DMS 273 (cell line): Measurements from ENCODE around the gene FAM229B.

Experiments used
- DNase-seq: peaks from one replicate; lab custom pipeline; 2025; ENCODE audit not compliant: unreplicated experiment; lab: John Stamatoyannopoulos, UW

Gene FAM229B

DNA sequence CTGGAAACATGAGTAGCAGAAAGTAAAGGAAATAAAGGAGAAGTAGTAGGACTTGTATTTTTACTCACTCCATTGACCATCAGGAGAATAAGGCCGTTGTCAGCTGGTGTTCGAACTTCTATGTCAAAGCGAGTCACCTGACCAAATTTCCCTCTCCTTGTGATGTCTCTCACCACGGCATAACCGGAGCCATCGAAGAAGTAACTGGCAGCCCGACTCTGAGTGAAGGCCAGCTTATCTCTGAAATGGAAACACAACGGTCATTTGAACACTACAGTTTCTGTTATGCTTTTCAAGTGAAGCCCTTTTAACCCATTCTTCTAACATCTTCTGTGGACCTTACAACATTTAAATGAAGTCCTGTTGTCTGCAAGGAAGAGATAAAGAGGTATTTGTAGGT lies 51.7 kb downstream of the FAM229B start:
- no peak for DNase-seq

DNA sequence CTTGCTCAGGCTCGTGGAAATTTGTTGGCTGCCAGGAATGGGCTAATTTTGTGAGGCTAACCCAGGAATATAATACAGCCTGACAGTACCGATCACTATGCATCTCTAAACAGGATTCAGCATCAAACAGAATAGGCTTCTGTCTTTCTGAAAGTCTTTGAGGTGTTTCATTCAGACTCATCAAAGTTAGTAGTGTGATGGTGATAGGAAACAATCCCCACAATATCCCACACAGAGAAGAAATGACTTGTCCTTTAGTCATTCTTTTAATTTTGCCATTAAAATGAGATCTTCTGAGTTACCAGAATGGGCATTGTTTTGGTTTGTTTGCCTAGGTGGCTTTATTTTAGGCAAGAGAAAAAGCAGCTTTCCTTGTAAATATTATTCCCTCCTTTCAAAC lies 54.3 kb downstream of the FAM229B start:
- DNase-seq: no peak

DNA sequence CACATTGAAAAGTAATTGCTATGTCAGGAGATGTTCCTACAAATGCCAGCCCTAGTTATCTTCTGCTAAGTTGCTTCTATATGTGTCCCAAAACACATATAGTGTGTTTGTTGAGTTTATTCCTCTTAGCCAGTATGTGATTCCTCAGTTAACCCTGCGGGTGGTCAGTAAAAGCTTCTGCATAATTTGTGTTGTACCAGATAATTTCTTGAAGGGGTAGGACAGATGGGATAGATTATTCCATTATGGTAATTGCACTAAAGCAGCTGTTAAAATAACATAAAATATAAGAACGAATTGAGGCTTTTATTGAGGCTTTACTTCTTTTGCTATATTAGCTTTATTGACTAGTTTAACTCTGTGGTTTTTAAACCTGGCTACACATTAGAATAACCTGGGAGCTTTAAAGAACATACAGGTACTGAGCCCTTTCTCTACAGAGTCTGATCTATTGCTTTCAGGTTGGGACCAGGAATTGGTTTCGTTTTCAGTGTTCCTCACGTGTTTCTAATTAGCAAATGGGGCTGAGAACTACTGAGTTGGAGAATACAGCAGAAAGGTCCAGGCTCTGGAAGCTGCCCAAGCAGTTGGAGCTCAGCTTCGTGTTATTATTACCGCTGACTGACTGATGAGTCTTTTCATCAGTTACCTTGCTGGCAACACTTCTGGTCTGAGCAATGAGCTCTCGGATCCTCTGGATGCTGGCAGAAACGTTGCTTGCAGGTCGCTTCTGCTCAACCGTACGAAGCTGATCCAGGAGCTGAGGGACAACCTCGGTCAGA lies 56.9 kb downstream of the FAM229B start:
- DNase-seq: peak; percentile 93

GRCh38 chr6:112145080-112145573 lies 57.7 kb downstream of the FAM229B start:
- DNase-seq: peak; percentile 75

DNA sequence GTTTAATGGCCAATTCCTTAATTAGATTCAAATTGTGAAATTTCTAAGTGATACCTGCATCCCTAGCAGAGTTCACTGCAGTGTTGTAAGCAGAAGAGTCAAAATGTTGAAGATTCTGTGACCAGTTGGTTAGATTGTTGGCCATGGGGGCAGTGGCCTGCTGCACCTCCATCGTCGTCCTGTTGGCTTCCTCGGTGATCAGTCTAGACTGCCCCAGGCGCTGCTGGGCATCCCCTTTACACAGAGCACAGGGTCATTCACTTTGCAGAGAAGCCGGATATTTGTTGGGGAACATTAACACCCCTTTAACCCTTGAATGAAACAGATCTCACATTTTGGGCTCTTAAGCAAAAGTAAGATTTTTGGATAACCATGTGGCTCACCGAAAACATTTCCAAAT lies 60.7 kb downstream of the FAM229B start:
- no peak for DNase-seq

DNA sequence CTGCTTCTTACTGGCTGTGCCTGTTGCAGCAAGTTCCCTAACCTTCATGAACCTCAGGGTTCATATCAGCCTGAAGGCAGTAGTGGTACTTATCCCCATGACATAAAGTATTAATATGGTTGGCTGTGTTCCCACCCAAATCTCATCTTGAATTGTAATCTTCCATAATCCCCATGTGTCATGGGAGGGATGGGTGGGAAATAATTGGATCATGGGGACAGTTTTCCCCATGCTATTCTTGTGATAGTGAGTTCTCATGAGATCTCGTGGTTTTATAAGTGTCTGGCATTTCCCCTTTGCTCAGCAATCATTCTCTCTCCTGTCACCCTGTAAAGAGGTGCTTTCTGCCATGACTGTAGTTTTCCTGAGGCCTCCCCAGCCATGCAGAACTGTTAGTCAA lies 61.8 kb downstream of the FAM229B start:
- no peak for DNase-seq

- DNase-seq: no peak
Observed at GRCh38 chr6:112149719-112150263, 62.4 kb downstream of the FAM229B start.

- peak; percentile 26 for DNase-seq
Observed at GRCh38 chr6:112150363-112150762, 63.0 kb downstream of the FAM229B start.
